ENCODE measurements around the gene AGFG2. TPM values are rescaled to one million over a fixed set of nuclear protein-coding genes. Genes with fewer than 3 reads are reported as not detected.

AGFG2 gene
- polyA plus RNA-seq, 1 donor = 10.4 TPM

DNA sequence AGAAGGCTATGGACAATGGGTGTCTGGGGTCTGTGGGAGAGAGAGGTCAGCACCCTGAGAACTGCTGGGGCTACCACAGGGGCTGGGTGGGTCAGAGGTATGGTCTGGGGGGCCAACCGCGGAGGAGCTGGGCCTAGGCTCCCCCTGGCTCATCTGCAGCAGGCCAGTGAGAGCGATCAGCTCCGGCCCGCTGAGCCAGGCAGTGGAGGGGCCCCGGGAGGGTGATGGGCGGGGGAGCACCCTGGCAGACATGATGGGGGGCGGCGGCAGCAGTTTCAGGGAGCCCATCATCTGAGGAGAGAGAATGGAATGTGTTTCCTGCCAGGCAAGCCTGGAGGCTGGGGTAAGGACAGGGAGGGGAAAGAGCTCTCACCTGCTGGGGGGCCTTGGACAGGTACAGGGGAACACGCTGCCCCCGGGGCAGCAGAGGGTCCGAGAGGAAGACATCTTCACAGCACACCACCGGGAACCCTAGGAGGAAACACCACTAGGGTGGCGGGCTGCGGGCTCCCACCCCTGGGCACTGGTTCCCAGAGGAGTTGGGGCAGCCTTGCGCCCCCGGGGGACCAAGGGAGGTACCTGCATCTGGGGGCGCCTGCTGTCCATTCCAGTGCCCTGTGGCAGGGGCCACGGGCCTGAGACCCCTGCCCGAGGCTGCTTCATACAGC, 33.4 kb downstream of the AGFG2 start:
- DNase-seq (ENCODE audit: low read depth) = no peak

- DNase-seq (ENCODE audit: low read depth) = no peak
These were observed 34.1 kb downstream of the AGFG2 start for GRCh38 chr7:100572949-100573675.

DNA sequence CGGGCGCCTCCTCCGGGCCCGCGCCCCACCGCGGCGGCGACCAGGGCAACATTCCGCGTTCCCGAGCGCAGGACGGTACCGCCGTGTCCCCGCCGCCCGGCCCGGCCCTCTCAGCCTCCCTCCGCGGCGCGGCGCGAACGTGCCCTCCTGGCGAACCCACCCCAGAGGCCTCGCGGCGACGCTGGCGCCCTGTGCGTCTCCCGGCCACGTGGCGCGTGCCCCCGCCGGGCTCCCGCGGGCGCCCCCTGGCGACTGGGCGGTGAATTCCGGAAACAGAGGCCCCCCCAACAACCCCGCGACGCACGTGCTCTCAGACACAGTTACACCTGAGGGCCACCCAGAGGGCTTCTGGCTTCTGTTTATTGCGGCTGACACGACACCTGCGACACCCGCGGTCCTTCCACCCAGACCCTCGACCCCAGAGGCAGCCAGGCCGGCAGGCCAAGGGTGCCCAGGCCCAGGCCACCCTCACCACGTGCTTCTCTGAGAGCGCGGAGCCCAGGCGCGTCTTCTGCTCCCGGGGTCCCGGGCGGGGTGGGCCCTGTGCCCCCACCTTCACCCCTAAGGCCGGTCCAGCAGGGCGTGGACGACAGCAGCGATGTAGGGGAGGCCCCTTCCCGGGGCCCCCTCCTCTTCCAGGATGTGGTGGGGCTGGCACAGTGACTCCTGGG, 34.8 kb downstream of the AGFG2 start, which contains the start of gene SAP25:
Gene SAP25 (minus strand): TSS at position 210 of the 671 bp plus-strand sequence. CDS start 158 bp downstream, at position 52.
- DNase-seq (ENCODE audit: low read depth) = no peak

GRCh38 chr7:100574362-100575205, 35.6 kb downstream of the AGFG2 start:
- DNase-seq (ENCODE audit: low read depth) = no peak

GRCh38 chr7:100575206-100575631, 36.2 kb downstream of the AGFG2 start:
- DNase-seq (ENCODE audit: low read depth) = no peak

DNA sequence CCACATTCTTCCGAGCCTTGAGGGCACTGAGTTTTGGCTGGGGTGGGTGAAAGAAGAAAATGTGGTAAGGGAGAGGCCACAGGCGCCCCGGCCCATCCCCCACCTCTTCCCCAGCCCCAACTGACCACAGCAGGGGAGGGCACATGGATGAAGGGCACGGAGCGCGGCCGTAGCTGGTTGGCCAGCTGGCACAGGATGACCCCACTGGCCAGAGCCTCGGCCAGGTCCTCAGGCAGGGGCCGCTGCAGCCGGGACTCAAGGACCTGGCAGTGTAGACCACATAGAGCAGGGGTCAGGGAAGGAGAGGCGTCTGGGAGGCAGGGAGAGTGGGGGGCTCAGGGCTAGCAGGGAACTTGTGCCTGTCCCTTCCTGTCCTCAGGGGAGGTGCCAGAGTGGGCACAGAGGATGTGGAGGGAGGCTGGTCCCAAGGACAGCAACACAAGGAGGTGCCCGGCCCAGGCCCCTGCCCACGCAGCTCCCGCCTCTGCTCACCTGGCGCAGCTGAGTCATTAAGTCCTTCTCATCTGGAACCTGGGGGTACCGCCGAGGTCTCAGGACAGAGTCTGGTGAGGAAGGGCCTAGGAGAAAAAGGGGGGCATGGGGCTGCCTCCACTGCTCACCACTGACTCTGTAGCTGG, 36.9 kb downstream of the AGFG2 start:
- DNase-seq (ENCODE audit: low read depth) = no peak

GRCh38 chr7:100576384-100576993, 37.5 kb downstream of the AGFG2 start:
- no peak for DNase-seq (ENCODE audit: low read depth)

- no peak for DNase-seq (ENCODE audit: low read depth)
These were observed 38.1 kb downstream of the AGFG2 start for GRCh38 chr7:100577103-100577502.

DNA sequence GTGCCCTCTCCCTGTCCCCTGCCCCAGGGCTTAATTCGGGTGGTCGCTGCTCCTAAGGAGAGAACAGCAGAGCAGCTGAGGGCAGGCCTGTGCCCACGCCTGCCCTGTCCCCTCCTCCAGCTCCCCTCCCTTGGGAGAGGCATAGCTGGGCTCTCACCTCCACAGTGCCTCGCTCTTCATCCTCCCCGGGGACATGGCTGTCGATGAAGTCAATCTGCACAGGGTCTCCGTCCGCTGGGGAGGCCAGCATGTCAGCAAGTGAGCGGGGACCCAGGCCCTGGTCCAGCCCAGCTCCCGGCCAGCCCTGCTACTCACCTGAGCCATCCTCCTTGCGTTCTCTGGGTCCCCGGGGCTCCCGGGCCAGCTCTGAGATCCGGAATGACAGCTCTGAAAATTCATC, 38.5 kb downstream of the AGFG2 start:
- DNase-seq (ENCODE audit: low read depth) = no peak

- no peak for DNase-seq (ENCODE audit: low read depth)
These were observed 39.5 kb downstream of the AGFG2 start for GRCh38 chr7:100578246-100579183.

DNA sequence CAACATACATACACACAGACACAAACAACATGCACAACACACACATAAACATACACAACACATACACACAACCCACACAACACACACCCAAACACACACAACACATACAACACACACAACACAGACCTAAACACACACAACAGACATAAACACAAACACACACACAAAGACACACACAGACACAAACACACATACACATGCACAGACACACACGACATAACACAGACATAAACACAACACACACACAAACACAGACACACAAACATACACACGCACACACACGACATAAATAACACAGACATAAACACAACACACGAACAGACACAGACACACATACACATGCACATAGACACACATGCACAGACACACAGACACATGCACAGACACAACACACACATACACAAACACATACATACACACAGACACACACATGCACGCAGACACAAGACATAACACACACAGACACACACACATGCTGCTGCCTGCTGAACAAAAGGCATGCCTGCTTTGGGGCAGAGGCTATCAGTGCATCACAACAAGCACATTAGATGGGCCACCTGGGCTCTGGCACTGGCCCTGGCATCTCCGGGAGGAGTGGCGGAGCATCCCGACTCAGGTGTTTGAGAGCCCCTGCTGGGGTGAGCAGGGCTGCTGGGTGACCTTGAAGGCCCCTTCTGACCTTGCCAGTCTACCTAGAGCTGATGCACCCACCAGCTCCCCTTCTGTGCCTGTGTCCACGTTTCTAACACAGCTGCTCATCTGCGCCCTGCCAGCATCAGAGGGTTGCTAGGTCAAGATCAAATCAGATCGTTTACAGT, 41.7 kb downstream of the AGFG2 start:
- no peak for DNase-seq (ENCODE audit: low read depth)

- no peak for DNase-seq (ENCODE audit: low read depth)
These were observed 43.1 kb downstream of the AGFG2 start for GRCh38 chr7:100582041-100582579.

- DNase-seq (ENCODE audit: low read depth) = no peak
These were observed 43.6 kb downstream of the AGFG2 start for GRCh38 chr7:100582650-100583049.

GRCh38 chr7:100583132-100584053, 44.4 kb downstream of the AGFG2 start:
- DNase-seq (ENCODE audit: low read depth) = no peak

- DNase-seq (ENCODE audit: low read depth) = no peak
These were observed 45.2 kb downstream of the AGFG2 start for GRCh38 chr7:100584054-100584682.

GRCh38 chr7:100584683-100585510, 45.9 kb downstream of the AGFG2 start:
- DNase-seq (ENCODE audit: low read depth) = no peak
